ENCODE data around the gene GREB1L. TPM values are rescaled to one million over a fixed set of nuclear protein-coding genes. Genes with fewer than 3 reads are reported as not detected.

Gene GREB1L
- total and polyA plus RNA-seq, 9 of the 15 experiments (the other 6 are each of a cell fraction or from before 2014, with no cell fraction given), result 0.03 TPM; not detected in 8

GRCh38 chr18:21559195-21559594, 317.2 kb downstream of the GREB1L start:
- H3K9me1 ChIP-seq (ENCODE audit: control insufficient read depth, insufficient read depth, low read length), result no peaks in the 10 kb centered on the region
- H4K20me1 ChIP-seq (replicated peaks; ENCODE audit: control insufficient read depth, insufficient read depth, low read length), result no peaks in the 10 kb centered on the region
- no peak overlapping the region for H3K27ac ChIP-seq (ENCODE audit: extremely low read depth, low read depth, low read length)
- H3K4me3 ChIP-seq, result no peak overlapping the region
- peak in 1 of 4 experiments; percentile 6 for DNase-seq (ENCODE audit: extremely low read depth in 1 of 4, low spot score in 3 of 4)
- H3K9me3 ChIP-seq (replicated peaks; ENCODE audit: control insufficient read depth, insufficient read depth, low read depth, low read length), result no peaks in the 10 kb centered on the region
- no peak for FAIRE-seq
- no peak overlapping the region for H3K9ac ChIP-seq (ENCODE audit: insufficient read depth in 1 of 2, low read depth in 2 of 2, low read length in 2 of 2)
- ATAC-seq, result peak; percentile 34; the same call in 2 of the 3 replicates
- no peak overlapping the region for H2AFZ ChIP-seq (ENCODE audit: low read depth, low read length)
- TF ChIP-seq FOXM1 (IDR thresholded peaks at IDR 0.05; ENCODE audit: low read depth) (no peak), FOXM1 (CRISPR knock-in tag; IDR thresholded peaks at IDR 0.05; ENCODE audit: low read depth) (no peak), SREBF2 (CRISPR knock-in tag; IDR thresholded peaks at IDR 0.05) (no peak), NUFIP1 (IDR thresholded peaks at IDR 0.05; ENCODE audit: partially characterized antibody) (no peak), ZNF76 (CRISPR knock-in tag; IDR thresholded peaks at IDR 0.05; ENCODE audit: borderline replicate concordance) (no peak), MEIS2 (IDR thresholded peaks at IDR 0.05; ENCODE audit: partially characterized antibody) (peak; percentile 92), PBX2 (CRISPR knock-in tag; IDR thresholded peaks at IDR 0.05; ENCODE audit: low read depth) (peak; percentile 39), PBX2 (tag; conservative IDR thresholded peaks at IDR 0.05; ENCODE audit: low read depth) (peak; percentile 81), PHB2 (IDR thresholded peaks at IDR 0.05; ENCODE audit: low read depth) (no peak), JUND (IDR thresholded peaks at IDR 0.05; ENCODE audit: borderline replicate concordance, low read depth, low read length) (no peak), JUND (tag; IDR thresholded peaks at IDR 0.05; ENCODE audit: borderline replicate concordance, low read depth, low read length) (0 out of 3 replicates have a peak, but pooled peaks have one; percentile 16)
- TF ChIP-seq, protein P1, sequence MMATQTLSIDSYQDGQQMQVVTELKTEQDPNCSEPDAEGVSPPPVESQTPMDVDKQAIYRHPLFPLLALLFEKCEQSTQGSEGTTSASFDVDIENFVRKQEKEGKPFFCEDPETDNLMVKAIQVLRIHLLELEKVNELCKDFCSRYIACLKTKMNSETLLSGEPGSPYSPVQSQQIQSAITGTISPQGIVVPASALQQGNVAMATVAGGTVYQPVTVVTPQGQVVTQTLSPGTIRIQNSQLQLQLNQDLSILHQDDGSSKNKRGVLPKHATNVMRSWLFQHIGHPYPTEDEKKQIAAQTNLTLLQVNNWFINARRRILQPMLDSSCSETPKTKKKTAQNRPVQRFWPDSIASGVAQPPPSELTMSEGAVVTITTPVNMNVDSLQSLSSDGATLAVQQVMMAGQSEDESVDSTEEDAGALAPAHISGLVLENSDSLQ (IDR thresholded peaks at IDR 0.05), result peak; percentile 91
- intact Hi-C loops (cut with micrococcal nuclease) (no loop called here), in situ Hi-C loops (cut with MboI) (no loop called here)
- no peaks in the 10 kb centered on the region for H3K79me2 ChIP-seq (ENCODE audit: control insufficient read depth, insufficient read depth, low read length)
- H3K36me3 ChIP-seq (ENCODE audit: control insufficient read depth, insufficient read depth, low read length), result peaks cover 67% of the 10 kb centered on the region
- H3K27me3 ChIP-seq (ENCODE audit: control insufficient read depth in 2 of 2, insufficient read depth in 2 of 2, low read length in 2 of 2), result no peaks in the 10 kb centered on the region
- ChIA-PET CTCF (ENCODE audit: low intra/inter-chr PET ratio) (no interaction called here), POLR2A (interaction anchor here (2.4 kb wide), 1 partner anchor 8 kb away, joined by 7 read pairs; no protein-coding TSS in a partner anchor)
- H3K4me2 ChIP-seq (ENCODE audit: insufficient read depth, low read length), result no peak overlapping the region
- H3K4me1 ChIP-seq (replicated peaks in 1 of 2; ENCODE audit: control insufficient read depth in 2 of 2, insufficient read depth in 2 of 2, low read length in 2 of 2), result peaks cover 2 to 5% of the 10 kb centered on the region in 2 experiments; a peak in 2 of 5 replicates
- BruUV-seq (replicated peaks), result no TSS peak
